GM12878 (cell line): ENCODE data around the gene ITFG1. TPM values are rescaled to one million over a fixed set of nuclear protein-coding genes. Genes with fewer than 3 reads are reported as not detected.

ENCODE experiments used
- ATAC-seq: fragments of 200-7000 bp; cut with Tn5 transposase; 3 replicates; pipeline ENCODE4 v1.9.1; 2020; ENCODE audit warnings: mild to moderate bottlenecking, moderate library complexity
- BruUV-seq: library from RNA; stranded (reverse); fragments of 400-500 nt; replicated peaks from 2 replicates; lab custom pipeline; 2021; lab: Mats Ljungman, UMichigan
- CTCF ChIA-PET: fragments of 300-600 bp; sonication (Branson Sonifier 250); formaldehyde crosslinking; extraction: SDS; loops from one replicate; lab custom pipeline; 2021; ENCODE audit warnings: inconsistent platforms; lab: Yijun Ruan, JAX
- POLR2A ChIA-PET: fragments of 350-600 bp; formaldehyde crosslinking; extraction: SDS; loops from one replicate; lab custom pipeline; 2021; ENCODE audit warnings: inconsistent platforms; lab: Charles Lee
- RAD21 ChIA-PET: fragments of 300-600 bp; sonication (Branson Sonifier 250); formaldehyde crosslinking; loops from one replicate; lab custom pipeline; 2023; ENCODE audit warnings: antibody characterized with exemption; ENCODE audit not compliant: unreplicated experiment; lab: Charles Lee
- SMC1A ChIA-PET: fragments of 300-600 bp; sonication (Branson Sonifier 250); formaldehyde crosslinking; loops from one replicate; lab custom pipeline; 2023; ENCODE audit not compliant: unreplicated experiment, uncharacterized antibody; lab: Charles Lee
- DNase-seq: peaks from one replicate; pipeline ENCODE4 v3.0.0-alpha.2; 2011; ENCODE audit warnings: low read depth, low spot score
- FAIRE-seq: peaks from 3 replicates; lab custom pipeline; 2011; peaks lifted over from hg19 to GRCh38; lab: Jason Lieb, UNC
- H2AFZ ChIP-seq: 2 replicates; pipeline ENCODE4 v1.6.0; 2011; ENCODE audit warnings: low read depth, low read length, control low read depth; ENCODE audit not compliant: control insufficient read depth
- H3K27ac ChIP-seq: 2 replicates; pipeline ENCODE4 v1.5.1; 2011; ENCODE audit warnings: control low read depth; ENCODE audit not compliant: control insufficient read depth, insufficient read depth
- H3K27me3 ChIP-seq, 2 experiments: replicated peaks in 1 of 2; 2 replicates each; pipeline versions ENCODE4 v1.6.0 to v1.6.1; 2011; ENCODE audit warnings: low read length in 1 of 2; ENCODE audit not compliant: control insufficient read depth in 2 of 2, insufficient read depth in 2 of 2
- H3K36me3 ChIP-seq, 2 experiments: 2 replicates each; pipeline ENCODE4 v1.5.1; 2011; ENCODE audit warnings: low read length in 1 of 2; ENCODE audit not compliant: control insufficient read depth in 2 of 2, insufficient read depth in 2 of 2
- H3K4me1 ChIP-seq: 2 replicates; pipeline ENCODE4 v1.6.1; 2011; ENCODE audit warnings: mild to moderate bottlenecking, low read length, moderate library complexity, mixed read lengths; ENCODE audit not compliant: control insufficient read depth, insufficient read depth
- H3K4me2 ChIP-seq: 2 replicates; pipeline ENCODE4 v1.6.0; 2011; ENCODE audit warnings: control low read depth; ENCODE audit not compliant: control insufficient read depth, insufficient read depth
- H3K4me3 ChIP-seq: fragments of 200-600 bp; sonication (generic); 2 replicates; pipeline ENCODE4 v1.5.1; 2016
- H3K79me2 ChIP-seq: 2 replicates; pipeline ENCODE4 v1.6.0; 2011; ENCODE audit warnings: low read length; ENCODE audit not compliant: control insufficient read depth, insufficient read depth
- H3K9ac ChIP-seq: 2 replicates; pipeline ENCODE4 v1.8.0; 2011; ENCODE audit warnings: low read length, control low read depth, mixed read lengths; ENCODE audit not compliant: control insufficient read depth, insufficient read depth
- H3K9me3 ChIP-seq: replicated peaks from 3 replicates; pipeline ENCODE4 v1.5.1; 2011; ENCODE audit warnings: mild to moderate bottlenecking, low read length; ENCODE audit not compliant: control insufficient read depth, insufficient read depth
- H4K20me1 ChIP-seq: 2 replicates; pipeline ENCODE4 v1.6.0; 2011; ENCODE audit not compliant: control insufficient read depth, insufficient read depth
- ASH2L ChIP-seq: fragments of 300-600, 200-600 bp; sonication (generic); IDR thresholded peaks from 2 replicates; pipeline ENCODE4 v1.6.1; 2017; ENCODE audit warnings: low read depth, mild to moderate bottlenecking, borderline replicate concordance
- BMI1 ChIP-seq: fragments of 450-650 bp; IDR thresholded peaks from 2 replicates; pipeline ENCODE4 v1.6.1; 2016; ENCODE audit warnings: mild to moderate bottlenecking, moderate library complexity, borderline replicate concordance
- CREM ChIP-seq: IDR thresholded peaks from 2 replicates; pipeline ENCODE4 v1.6.1; 2014; ENCODE audit warnings: antibody characterized with exemption, low read depth
- EED ChIP-seq: sonication (generic); IDR thresholded peaks from 2 replicates; pipeline ENCODE4 v1.6.1; 2016; ENCODE audit warnings: antibody characterized with exemption, low read depth
- GABPA ChIP-seq: IDR thresholded peaks from 2 replicates; pipeline ENCODE4 v1.6.1; 2014; ENCODE audit warnings: antibody characterized with exemption, low read depth, mild to moderate bottlenecking, inconsistent platforms
- LARP7 ChIP-seq: fragments of 450-650 bp; IDR thresholded peaks from 2 replicates; pipeline ENCODE4 v1.6.1; 2017; ENCODE audit warnings: mild to moderate bottlenecking
- MTA2 ChIP-seq: fragments of 450-650 bp; IDR thresholded peaks from 2 replicates; pipeline ENCODE4 v1.6.1; 2016; ENCODE audit warnings: low read depth, mild to moderate bottlenecking, moderate library complexity
- NR2C2 ChIP-seq: IDR thresholded peaks from 2 replicates; pipeline ENCODE4 v1.6.1; 2011; ENCODE audit warnings: borderline replicate concordance, low read depth; ENCODE audit not compliant: control insufficient read depth, insufficient read length
- PML ChIP-seq: IDR thresholded peaks from 2 replicates; pipeline ENCODE4 v1.6.1; 2012; ENCODE audit warnings: low read length, inconsistent platforms
- RAD51 ChIP-seq: fragments of 450-650 bp; IDR thresholded peaks from 2 replicates; pipeline ENCODE4 v1.6.1; 2016; ENCODE audit warnings: moderate library complexity, mild to moderate bottlenecking, inconsistent platforms
- SREBF2 ChIP-seq: IDR thresholded peaks from 2 replicates; pipeline ENCODE4 v1.6.1; 2012; ENCODE audit warnings: mild to moderate bottlenecking, low read length
- ZNF207 ChIP-seq: fragments of 450-650 bp; IDR thresholded peaks from 2 replicates; pipeline ENCODE4 v1.6.1; 2014; ENCODE audit warnings: antibody characterized with exemption, mild to moderate bottlenecking, borderline replicate concordance
- ZNF622 ChIP-seq: fragments of 450-650 bp; IDR thresholded peaks from 2 replicates; pipeline ENCODE4 v1.6.1; 2017; ENCODE audit warnings: mild to moderate bottlenecking, inconsistent platforms
- WGBS: methylation state at CpG from one replicate; pipeline ENCODE4 v1.1.6; 2016; ENCODE audit warnings: low lambda C conversion rate; ENCODE audit not compliant: insufficient replicate concordance, insufficient coverage; ENCODE audit errors: missing lambda C conversion rate; 5-methylcytosine and 5-hydroxymethylcytosine counted together
- in situ Hi-C: fragments of 300-500 bp; cut with MboI; formaldehyde crosslinking; loops from 9 replicates; pipeline ENCODE4 v1.14.3; 2018; ENCODE audit warnings: mixed read lengths
- intact Hi-C: fragments of 100-400 bp; cut with micrococcal nuclease; formaldehyde crosslinking; loops from one replicate; pipeline ENCODE4 v1.14.2; 2022; ENCODE audit not compliant: unreplicated experiment
- polyA plus RNA-seq, 11 experiments: library from polyadenylated mRNA; depleted of rRNA in 4 of 11; unstranded in 6 of 11; stranded (reverse) in 5 of 11; fragments of >200 nt; fragmentation: Nextera tagmentation in 4 of 11; fragmentation: Illumina TruSeq in 1 of 11; extraction: Ambion mirVana in 4 of 11; extraction: Trizol in 1 of 11; gene quantifications; 1 replicate in 1 of 11; 2 replicates in 10 of 11; pipeline versions ENCODE4 v1.2.1 to v1.2.3, GENCODE V29; 2011 to 2016; ENCODE audit warnings: inconsistent platforms in 2 of 11, missing spikeins in 2 of 11, low read depth in 1 of 11
- total RNA-seq, 4 experiments: library from RNA; depleted of rRNA in 3 of 4; stranded (reverse); fragments of >200 nt in 3 of 4; fragmentation: Illumina TruSeq in 1 of 4; extraction: Trizol in 1 of 4; gene quantifications; 2 replicates each; pipeline versions ENCODE4 v1.2.1 to v1.2.3, GENCODE V29; 2013 to 2021
- TF ChIP-seq, protein P1 (sequence below): IDR thresholded peaks from 2 replicates; pipeline ENCODE4 v1.6.1; 2011; ENCODE audit warnings: low read depth, mild to moderate bottlenecking, low read length, moderate library complexity, borderline replicate concordance; ENCODE audit errors: extremely low read depth
- TF ChIP-seq, protein P2 (sequence below): fragments of 150-350 bp; IDR thresholded peaks from 2 replicates; pipeline ENCODE4 v1.6.1; 2016; ENCODE audit warnings: low read depth, low read length
- TF ChIP-seq, protein P3 (sequence below): IDR thresholded peaks from 2 replicates; pipeline ENCODE4 v1.6.1; 2011; ENCODE audit warnings: borderline replicate concordance, low read depth, mild to moderate bottlenecking, moderate library complexity, low read length; ENCODE audit not compliant: insufficient read depth, poor library complexity, severe bottlenecking
- TF ChIP-seq, protein P4 (sequence below): fragments of 450-650 bp; IDR thresholded peaks from 2 replicates; pipeline ENCODE4 v1.6.1; 2016; ENCODE audit warnings: mild to moderate bottlenecking

ITFG1 gene
- total and polyA plus RNA-seq, 10 of the 15 experiments (the other 5 are each of a cell fraction or from before 2014, with no cell fraction given): 9.3 to 56.3 (median 28.6) TPM

DNA sequence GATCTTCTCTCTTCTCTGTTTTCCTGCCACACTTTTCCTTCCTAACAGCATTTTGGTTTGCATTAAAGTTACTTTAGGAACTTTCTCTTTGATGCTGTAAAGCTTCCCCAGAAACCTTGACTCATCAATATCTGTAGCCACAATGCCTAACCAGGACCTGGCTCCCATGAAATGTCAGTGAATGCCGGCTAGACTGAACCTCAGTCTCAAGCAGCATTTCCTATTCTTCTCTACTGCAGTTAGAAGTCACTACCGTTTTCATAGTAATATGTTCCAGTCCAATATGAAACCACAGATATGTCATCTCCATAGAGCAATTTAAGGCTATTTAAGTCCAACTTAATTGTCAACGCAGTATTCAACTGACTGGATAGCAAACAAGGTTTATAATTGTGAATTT is 28.9 kb downstream of the ITFG1 start (continued):
- TF ChIP-seq NR2C2 (no peak), LARP7 (no peak), SREBF2 (no peak)
- TF ChIP-seq, protein P1, sequence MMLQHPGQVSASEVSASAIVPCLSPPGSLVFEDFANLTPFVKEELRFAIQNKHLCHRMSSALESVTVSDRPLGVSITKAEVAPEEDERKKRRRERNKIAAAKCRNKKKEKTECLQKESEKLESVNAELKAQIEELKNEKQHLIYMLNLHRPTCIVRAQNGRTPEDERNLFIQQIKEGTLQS: no peak
- TF ChIP-seq, protein P2, sequence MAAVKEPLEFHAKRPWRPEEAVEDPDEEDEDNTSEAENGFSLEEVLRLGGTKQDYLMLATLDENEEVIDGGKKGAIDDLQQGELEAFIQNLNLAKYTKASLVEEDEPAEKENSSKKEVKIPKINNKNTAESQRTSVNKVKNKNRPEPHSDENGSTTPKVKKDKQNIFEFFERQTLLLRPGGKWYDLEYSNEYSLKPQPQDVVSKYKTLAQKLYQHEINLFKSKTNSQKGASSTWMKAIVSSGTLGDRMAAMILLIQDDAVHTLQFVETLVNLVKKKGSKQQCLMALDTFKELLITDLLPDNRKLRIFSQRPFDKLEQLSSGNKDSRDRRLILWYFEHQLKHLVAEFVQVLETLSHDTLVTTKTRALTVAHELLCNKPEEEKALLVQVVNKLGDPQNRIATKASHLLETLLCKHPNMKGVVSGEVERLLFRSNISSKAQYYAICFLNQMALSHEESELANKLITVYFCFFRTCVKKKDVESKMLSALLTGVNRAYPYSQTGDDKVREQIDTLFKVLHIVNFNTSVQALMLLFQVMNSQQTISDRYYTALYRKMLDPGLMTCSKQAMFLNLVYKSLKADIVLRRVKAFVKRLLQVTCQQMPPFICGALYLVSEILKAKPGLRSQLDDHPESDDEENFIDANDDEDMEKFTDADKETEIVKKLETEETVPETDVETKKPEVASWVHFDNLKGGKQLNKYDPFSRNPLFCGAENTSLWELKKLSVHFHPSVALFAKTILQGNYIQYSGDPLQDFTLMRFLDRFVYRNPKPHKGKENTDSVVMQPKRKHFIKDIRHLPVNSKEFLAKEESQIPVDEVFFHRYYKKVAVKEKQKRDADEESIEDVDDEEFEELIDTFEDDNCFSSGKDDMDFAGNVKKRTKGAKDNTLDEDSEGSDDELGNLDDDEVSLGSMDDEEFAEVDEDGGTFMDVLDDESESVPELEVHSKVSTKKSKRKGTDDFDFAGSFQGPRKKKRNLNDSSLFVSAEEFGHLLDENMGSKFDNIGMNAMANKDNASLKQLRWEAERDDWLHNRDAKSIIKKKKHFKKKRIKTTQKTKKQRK: no peak
- TF ChIP-seq, all 136 proteins: peak for 0

DNA sequence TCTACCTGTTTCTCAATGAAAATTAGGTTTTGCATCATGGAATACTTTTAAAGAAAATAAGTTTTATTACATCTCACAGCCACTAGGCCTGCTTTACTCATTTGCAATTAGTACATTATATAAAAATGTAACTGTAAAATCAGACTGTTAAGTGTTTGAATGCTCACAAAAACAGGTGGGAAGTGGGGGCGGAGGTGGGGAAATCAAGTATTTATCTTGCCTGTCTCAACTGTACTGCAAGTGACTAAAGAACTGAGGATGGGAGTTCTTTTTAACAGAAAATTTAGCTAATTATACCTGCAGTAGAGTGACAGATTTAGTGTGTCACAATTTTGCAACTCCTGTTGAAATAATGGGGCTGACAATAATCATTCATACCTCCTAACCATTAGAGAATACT is 34.1 kb downstream of the ITFG1 start:
- ChIA-PET SMC1A (interaction anchor here (1.2 kb wide), 1 partner anchor 10 kb away, joined by 3 read pairs; no protein-coding TSS in a partner anchor), CTCF (interaction anchor here (1.3 kb wide), 1 partner anchor 21 kb away, joined by 3 read pairs; no protein-coding TSS in a partner anchor), RAD21 (no interaction called here), POLR2A (no interaction called here)
- Histone ChIP-seq H3K9ac (no peak overlapping the region), H2AFZ (no peak overlapping the region), H4K20me1 (no peaks in the 10 kb centered on the region), H3K9me3 (no peaks in the 10 kb centered on the region; the same call in 2 of the 3 replicates), H3K4me2 (no peak overlapping the region), H3K27me3 (no peaks in the 10 kb centered on the region), H3K79me2 (no peaks in the 10 kb centered on the region; the same call in 1 of the 2 replicates), H3K27ac (no peak overlapping the region), H3K4me3 (no peak overlapping the region), H3K36me3 (peaks cover 9% of the 10 kb centered on the region in 2 experiments), H3K4me1 (no peaks in the 10 kb centered on the region)
- no peak for FAIRE-seq
- intact Hi-C loops: no loop called here
- DNase-seq: no peak
- no TSS peak for BruUV-seq
- WGBS: 95% methylated on average over 1 of the region's 1 CpG
- in situ Hi-C loops: no loop called here
- no peak for ATAC-seq
- TF ChIP-seq EED (no peak), ZNF207 (no peak), SREBF2 (no peak), RAD51 (no peak), PML (no peak), MTA2 (no peak), ASH2L (no peak), ZNF622 (no peak), BMI1 (no peak), CREM (no peak), GABPA (no peak)
- TF ChIP-seq, protein P3, sequence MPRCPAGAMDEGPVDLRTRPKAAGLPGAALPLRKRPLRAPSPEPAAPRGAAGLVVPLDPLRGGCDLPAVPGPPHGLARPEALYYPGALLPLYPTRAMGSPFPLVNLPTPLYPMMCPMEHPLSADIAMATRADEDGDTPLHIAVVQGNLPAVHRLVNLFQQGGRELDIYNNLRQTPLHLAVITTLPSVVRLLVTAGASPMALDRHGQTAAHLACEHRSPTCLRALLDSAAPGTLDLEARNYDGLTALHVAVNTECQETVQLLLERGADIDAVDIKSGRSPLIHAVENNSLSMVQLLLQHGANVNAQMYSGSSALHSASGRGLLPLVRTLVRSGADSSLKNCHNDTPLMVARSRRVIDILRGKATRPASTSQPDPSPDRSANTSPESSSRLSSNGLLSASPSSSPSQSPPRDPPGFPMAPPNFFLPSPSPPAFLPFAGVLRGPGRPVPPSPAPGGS: no peak
- TF ChIP-seq, protein P1: no peak
- TF ChIP-seq, protein P4, sequence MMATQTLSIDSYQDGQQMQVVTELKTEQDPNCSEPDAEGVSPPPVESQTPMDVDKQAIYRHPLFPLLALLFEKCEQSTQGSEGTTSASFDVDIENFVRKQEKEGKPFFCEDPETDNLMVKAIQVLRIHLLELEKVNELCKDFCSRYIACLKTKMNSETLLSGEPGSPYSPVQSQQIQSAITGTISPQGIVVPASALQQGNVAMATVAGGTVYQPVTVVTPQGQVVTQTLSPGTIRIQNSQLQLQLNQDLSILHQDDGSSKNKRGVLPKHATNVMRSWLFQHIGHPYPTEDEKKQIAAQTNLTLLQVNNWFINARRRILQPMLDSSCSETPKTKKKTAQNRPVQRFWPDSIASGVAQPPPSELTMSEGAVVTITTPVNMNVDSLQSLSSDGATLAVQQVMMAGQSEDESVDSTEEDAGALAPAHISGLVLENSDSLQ: no peak
